Prostate gland (tissue), 2 donors: ENCODE results near the gene ITGA8. TPM values are rescaled to one million over a fixed set of nuclear protein-coding genes. Genes with fewer than 3 reads are reported as not detected.

Experiments used
- DNase-seq: peaks from one replicate; pipeline ENCODE4 v3.0.0-alpha.2; 2019; ENCODE audit warnings: low spot score
- H3K27ac ChIP-seq, 2 donors: fragments of 200-600 bp; sonication (generic); 2 replicates each; pipeline ENCODE4 v1.5.1; 2017 to 2019
- H3K27me3 ChIP-seq: fragments of 200-600 bp; sonication (generic); replicated peaks from 2 replicates; pipeline ENCODE4 v1.5.1; 2019; ENCODE audit not compliant: insufficient read depth
- H3K36me3 ChIP-seq, 2 donors: fragments of 200-600 bp; sonication (generic); 1 replicate in 1 of 2; 2 replicates in 1 of 2; pipeline versions ENCODE4 v1.5.1 to v1.8.1; 2017 to 2019
- H3K4me1 ChIP-seq: fragments of 200-600 bp; sonication (generic); replicated peaks from 2 replicates; pipeline ENCODE4 v1.5.1; 2019
- H3K4me3 ChIP-seq, 2 donors: fragments of 200-600 bp; sonication (generic); 2 replicates each; pipeline ENCODE4 v1.5.1; 2017 to 2019
- H3K9me3 ChIP-seq: fragments of 200-600 bp; sonication (generic); 2 replicates; pipeline ENCODE4 v1.5.1; 2017
- POLR2A ChIP-seq: fragments of 450-650 bp; IDR thresholded peaks from one replicate; pipeline ENCODE4 v1.6.1; 2016; ENCODE audit warnings: antibody characterized with exemption, mild to moderate bottlenecking
- POLR2AphosphoS5 ChIP-seq: sonication (generic); formaldehyde crosslinking; IDR thresholded peaks from one replicate; pipeline ENCODE4 v1.6.1; 2017; ENCODE audit warnings: antibody characterized with exemption
- WGBS: methylation state at CpG from one replicate; pipeline ENCODE4 v1.1.5; 2018; 5-methylcytosine and 5-hydroxymethylcytosine counted together
- intact Hi-C: fragments of 100-400 bp; cut with DNase I; formaldehyde crosslinking; loops from one replicate; pipeline ENCODE4 v1.14.2; 2022
- total RNA-seq, 2 donors: library from RNA; depleted of rRNA; stranded (reverse); fragments of >200 nt; gene quantifications; one replicate each; pipeline ENCODE4 v1.1.0, GENCODE V29; 2016
- TF ChIP-seq, protein P1 (sequence below), 4 experiments: fragments of 200-600 bp in 2 of 4; fragments of 450-650 bp in 2 of 4; sonication (generic) in 2 of 4; IDR thresholded peaks; 1 replicate in 3 of 4; 2 replicates in 1 of 4; pipeline ENCODE4 v1.5.1; 2016 to 2019; ENCODE audit warnings: antibody characterized with exemption in 4 of 4, mild to moderate bottlenecking in 2 of 4, moderate library complexity in 2 of 4

Gene ITGA8
- total RNA-seq, 2 donors from 2014 or later = 10.3 to 11.2 TPM

DNA sequence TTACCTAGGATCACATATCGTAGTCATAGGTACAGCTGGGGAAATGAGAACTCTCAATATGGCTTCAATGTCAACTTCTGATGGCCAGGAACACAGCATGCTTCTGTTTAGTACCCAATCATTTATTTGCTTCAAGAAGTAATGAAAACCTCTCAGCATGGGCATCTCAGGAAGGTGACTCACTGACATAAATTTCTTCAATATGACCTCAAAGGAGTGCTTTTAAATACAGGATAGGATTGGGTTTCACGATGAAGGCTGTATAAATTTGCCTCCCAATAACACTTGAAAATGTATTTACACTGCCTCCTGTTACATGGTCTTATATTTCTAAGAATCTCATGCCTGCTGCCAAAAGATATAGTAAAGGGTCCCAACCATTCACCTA, 15.1 kb downstream of the ITGA8 start:
- Histone ChIP-seq H3K36me3 (no peaks in the 10 kb centered on the region), H3K27me3 (no peaks in the 10 kb centered on the region), H3K9me3 (no peaks in the 10 kb centered on the region), H3K4me3 (no peak overlapping the region), H3K27ac (no peak overlapping the region), H3K4me1 (no peaks in the 10 kb centered on the region)
- WGBS = 36% methylated on average over 2 of the region's 2 CpGs
- TF ChIP-seq POLR2AphosphoS5 = no peak
- TF ChIP-seq POLR2A = no peak
- TF ChIP-seq, protein P1, sequence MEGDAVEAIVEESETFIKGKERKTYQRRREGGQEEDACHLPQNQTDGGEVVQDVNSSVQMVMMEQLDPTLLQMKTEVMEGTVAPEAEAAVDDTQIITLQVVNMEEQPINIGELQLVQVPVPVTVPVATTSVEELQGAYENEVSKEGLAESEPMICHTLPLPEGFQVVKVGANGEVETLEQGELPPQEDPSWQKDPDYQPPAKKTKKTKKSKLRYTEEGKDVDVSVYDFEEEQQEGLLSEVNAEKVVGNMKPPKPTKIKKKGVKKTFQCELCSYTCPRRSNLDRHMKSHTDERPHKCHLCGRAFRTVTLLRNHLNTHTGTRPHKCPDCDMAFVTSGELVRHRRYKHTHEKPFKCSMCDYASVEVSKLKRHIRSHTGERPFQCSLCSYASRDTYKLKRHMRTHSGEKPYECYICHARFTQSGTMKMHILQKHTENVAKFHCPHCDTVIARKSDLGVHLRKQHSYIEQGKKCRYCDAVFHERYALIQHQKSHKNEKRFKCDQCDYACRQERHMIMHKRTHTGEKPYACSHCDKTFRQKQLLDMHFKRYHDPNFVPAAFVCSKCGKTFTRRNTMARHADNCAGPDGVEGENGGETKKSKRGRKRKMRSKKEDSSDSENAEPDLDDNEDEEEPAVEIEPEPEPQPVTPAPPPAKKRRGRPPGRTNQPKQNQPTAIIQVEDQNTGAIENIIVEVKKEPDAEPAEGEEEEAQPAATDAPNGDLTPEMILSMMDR (IDR thresholded peaks at IDR 0.05) = no peak
- no peak for DNase-seq
- intact Hi-C loops = no loop called here

DNA sequence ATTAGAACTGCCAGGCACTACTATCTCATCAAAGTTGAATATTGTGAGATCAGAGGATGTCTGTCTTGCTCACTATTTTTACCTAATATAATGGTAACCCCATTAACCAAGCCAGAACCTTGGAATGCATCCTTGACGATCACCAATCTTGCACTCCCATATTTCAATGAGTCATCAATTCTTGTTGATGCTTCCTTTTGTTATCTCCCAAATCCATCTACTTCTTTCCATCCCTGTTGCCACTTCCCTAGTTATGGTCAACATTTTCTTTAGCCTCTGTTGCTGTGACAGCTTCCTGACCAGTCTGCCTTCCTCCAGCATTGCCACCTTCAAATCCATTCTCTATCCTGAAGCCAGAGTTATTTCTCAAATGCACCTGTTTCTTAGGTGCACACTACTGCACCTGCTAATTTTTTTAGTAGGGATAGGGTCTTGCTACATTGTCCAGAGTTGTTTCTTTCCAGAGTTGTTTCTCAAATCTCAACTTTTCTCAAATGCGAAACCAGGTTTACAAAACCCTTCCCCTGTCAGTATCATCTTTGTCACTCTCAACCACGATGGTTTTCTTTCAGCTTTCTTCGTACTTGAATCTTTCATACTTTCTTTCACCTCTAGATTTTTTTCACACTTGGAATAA, 15.7 kb downstream of the ITGA8 start:
- no peaks in the 10 kb centered on the region for H3K27me3 ChIP-seq
- no peaks in the 10 kb centered on the region for H3K4me1 ChIP-seq
- 90% methylated on average over 4 of the region's 4 CpGs for WGBS
- H3K36me3 ChIP-seq = no peaks in the 10 kb centered on the region
- H3K27ac ChIP-seq = no peak overlapping the region
- H3K9me3 ChIP-seq = no peaks in the 10 kb centered on the region
- DNase-seq = no peak
- intact Hi-C loops = no loop called here
- TF ChIP-seq POLR2AphosphoS5 (no peak), POLR2A (no peak)
- TF ChIP-seq, protein P1 (IDR thresholded peaks at IDR 0.05) = no peak
- H3K4me3 ChIP-seq = no peak overlapping the region

DNA sequence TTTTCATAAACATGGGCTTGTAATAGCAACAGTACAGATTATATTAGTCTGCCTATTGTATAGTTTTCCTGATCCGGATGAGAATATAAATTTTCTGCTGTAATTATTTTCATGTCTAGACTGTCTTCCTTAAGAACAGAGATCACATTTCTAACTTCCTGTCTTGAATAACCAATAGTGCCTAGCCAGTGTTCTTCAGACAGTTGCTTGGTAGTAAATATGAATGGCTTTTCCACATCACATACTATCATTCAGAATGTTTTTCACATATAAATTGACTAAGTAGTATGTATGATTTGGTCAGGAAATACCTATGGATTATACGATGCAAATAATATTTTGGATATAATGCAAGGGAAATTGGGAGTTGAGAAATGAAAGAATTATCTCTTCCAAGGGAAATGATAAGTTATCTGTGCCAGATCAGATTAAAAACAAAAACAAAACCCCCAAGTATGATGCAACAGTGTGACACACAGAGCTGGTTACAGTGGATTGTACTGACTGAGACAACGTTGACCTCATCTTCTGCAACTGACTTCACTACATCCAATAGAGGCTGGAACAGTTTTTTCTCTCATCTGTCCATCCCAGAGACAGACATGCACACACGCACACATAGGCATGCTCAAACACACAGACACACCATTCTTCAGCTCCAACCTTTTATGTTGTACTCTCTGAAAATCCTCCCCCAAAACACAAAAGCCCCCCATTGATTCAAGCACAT, 16.4 kb downstream of the ITGA8 start:
- intact Hi-C loops = no loop called here
- Histone ChIP-seq H3K27me3 (no peaks in the 10 kb centered on the region), H3K4me1 (no peaks in the 10 kb centered on the region), H3K27ac (no peak overlapping the region), H3K9me3 (no peaks in the 10 kb centered on the region), H3K36me3 (no peaks in the 10 kb centered on the region), H3K4me3 (no peak overlapping the region)
- no peak for DNase-seq
- TF ChIP-seq POLR2AphosphoS5 (no peak), POLR2A (no peak)
- TF ChIP-seq, protein P1 (IDR thresholded peaks at IDR 0.05) = no peak
- WGBS = 69% methylated on average over 4 of the region's 4 CpGs

DNA sequence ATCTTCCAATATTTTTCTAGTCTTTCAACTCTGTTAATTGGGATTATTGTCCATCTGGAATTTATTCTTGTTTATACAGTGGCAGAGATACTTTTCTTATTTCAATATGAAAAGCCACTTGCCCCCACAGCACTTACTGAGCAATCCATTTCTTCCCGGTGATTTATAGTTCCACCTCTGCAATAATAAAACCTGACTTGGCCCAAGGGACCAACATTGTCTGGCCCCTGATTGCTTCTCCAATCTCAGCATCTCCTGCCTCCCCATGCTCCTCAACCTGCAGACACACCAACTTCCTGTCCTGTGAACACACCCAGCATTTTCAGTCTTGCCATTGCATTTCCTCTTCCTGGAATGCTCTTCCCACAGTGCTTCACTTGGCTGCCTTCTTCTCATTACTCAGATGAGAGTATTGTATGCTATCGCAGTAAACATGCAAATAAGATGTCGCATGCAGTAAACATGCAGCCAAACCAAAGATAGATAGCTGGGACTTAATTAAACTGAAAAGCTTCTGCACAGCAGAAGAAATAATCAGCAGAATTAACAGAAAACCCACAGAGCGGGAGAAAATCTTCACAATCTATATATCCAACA, 19.5 kb downstream of the ITGA8 start:
- 71% methylated on average over 4 of the region's 4 CpGs for WGBS
- Histone ChIP-seq H3K4me1 (no peaks in the 10 kb centered on the region), H3K36me3 (no peaks in the 10 kb centered on the region), H3K9me3 (no peaks in the 10 kb centered on the region), H3K27me3 (no peaks in the 10 kb centered on the region), H3K27ac (no peak overlapping the region), H3K4me3 (no peak overlapping the region)
- TF ChIP-seq POLR2AphosphoS5 (no peak), POLR2A (no peak)
- TF ChIP-seq, protein P1 (IDR thresholded peaks at IDR 0.05) = no peak
- DNase-seq = no peak
- intact Hi-C loops = no loop called here
